GM23338 (cell line): ENCODE results near the gene NRDE2. TPM values are rescaled to one million over a fixed set of nuclear protein-coding genes. Genes with fewer than 3 reads are reported as not detected.

Experiments used
- ATAC-seq: fragments of 200-7000 bp; cut with Tn5 transposase; 3 replicates; pipeline ENCODE4 v1.9.1; 2020
- DNase-seq: peaks from one replicate; pipeline ENCODE4 v3.0.0-alpha.2; 2015; ENCODE audit warnings: low spot score
- H2AFZ ChIP-seq: fragments of 200-600 bp; sonication (generic); 2 replicates; pipeline ENCODE4 v1.8.0; 2016; ENCODE audit warnings: antibody characterized with exemption, mild to moderate bottlenecking, moderate library complexity
- H3F3A ChIP-seq: fragments of 200-600 bp; sonication (generic); replicated peaks from 2 replicates; pipeline ENCODE4 v1.8.0; 2017; ENCODE audit warnings: antibody characterized with exemption, mixed run types, low read depth
- H3K27ac ChIP-seq: fragments of 200-600 bp; sonication (generic); 2 replicates; pipeline ENCODE4 v1.6.1; 2016; ENCODE audit warnings: low read depth
- H3K27me3 ChIP-seq: fragments of 200-600 bp; sonication (generic); 2 replicates; pipeline ENCODE4 v1.8.0; 2016; ENCODE audit warnings: mild to moderate bottlenecking, mixed run types, moderate library complexity; ENCODE audit not compliant: insufficient read depth
- H3K36me3 ChIP-seq: fragments of 200-600 bp; sonication (generic); 2 replicates; pipeline ENCODE4 v1.8.0; 2016; ENCODE audit warnings: mild to moderate bottlenecking; ENCODE audit not compliant: insufficient read depth
- H3K4me1 ChIP-seq: fragments of 200-600 bp; sonication (generic); 2 replicates; pipeline ENCODE4 v1.8.0; 2016; ENCODE audit warnings: mild to moderate bottlenecking, moderate library complexity; ENCODE audit not compliant: insufficient read depth
- H3K4me2 ChIP-seq: fragments of 200-600 bp; sonication (generic); 2 replicates; pipeline ENCODE4 v1.7.1; 2017; ENCODE audit warnings: mixed run types
- H3K4me3 ChIP-seq: fragments of 200-600 bp; sonication (generic); 2 replicates; pipeline ENCODE4 v1.6.1; 2016; ENCODE audit warnings: mixed run types
- H3K79me2 ChIP-seq: fragments of 200-600 bp; sonication (generic); replicated peaks from 2 replicates; pipeline ENCODE4 v1.8.0; 2017; ENCODE audit warnings: mild to moderate bottlenecking; ENCODE audit not compliant: insufficient read depth
- H3K9me2 ChIP-seq: fragments of 200-600 bp; sonication (generic); 2 replicates; pipeline ENCODE4 v1.8.0; 2017; ENCODE audit not compliant: insufficient read depth
- H4K20me1 ChIP-seq: fragments of 200-600 bp; sonication (generic); replicated peaks from 2 replicates; pipeline ENCODE4 v1.8.0; 2017; ENCODE audit warnings: mild to moderate bottlenecking; ENCODE audit not compliant: insufficient read depth
- H3K27ac Mint-ChIP-seq: 2 replicates; pipeline ENCODE4 v1.8.0; 2020; ENCODE audit warnings: inconsistent platforms, mild to moderate bottlenecking, moderate library complexity, mixed read lengths
- H3K27me3 Mint-ChIP-seq: 3 replicates; pipeline ENCODE4 v1.8.0; 2022; ENCODE audit warnings: low read depth, mild to moderate bottlenecking, moderate library complexity, mixed read lengths, inconsistent platforms; ENCODE audit not compliant: insufficient read depth, poor library complexity
- H3K36me3 Mint-ChIP-seq: 3 replicates; pipeline ENCODE4 v1.8.0; 2021; ENCODE audit warnings: low read depth, mild to moderate bottlenecking, inconsistent platforms, moderate library complexity, mixed read lengths
- H3K4me1 Mint-ChIP-seq: 3 replicates; pipeline ENCODE4 v1.8.0; 2020; ENCODE audit warnings: mild to moderate bottlenecking, inconsistent platforms, mixed read lengths
- H3K4me3 Mint-ChIP-seq: 3 replicates; pipeline ENCODE4 v1.8.0; 2021; ENCODE audit warnings: moderate library complexity, mild to moderate bottlenecking, inconsistent platforms, mixed read lengths
- H3K9me3 Mint-ChIP-seq: 3 replicates; pipeline ENCODE4 v1.8.0; 2020; ENCODE audit warnings: moderate library complexity, mild to moderate bottlenecking, inconsistent platforms, mixed read lengths
- CREB1 ChIP-seq: fragments of 250-450 bp; sonication (Bioruptor Pico); IDR thresholded peaks from 2 replicates; pipeline ENCODE4 v1.5.0; 2020; ENCODE audit warnings: low read depth, mild to moderate bottlenecking, moderate library complexity
- CTCF ChIP-seq, 2 experiments: fragments of 200-600 bp in 1 of 2; sonication (generic) in 1 of 2; conservative IDR thresholded peaks; 2 replicates each; pipeline versions ENCODE4 v1.5.1 to v1.6.1; 2016 to 2017; ENCODE audit warnings: antibody characterized with exemption in 2 of 2, low read depth in 2 of 2, mild to moderate bottlenecking in 2 of 2, moderate library complexity in 1 of 2
- ETS1 ChIP-seq: IDR thresholded peaks from 2 replicates; pipeline ENCODE4 v1.6.1; 2016; ENCODE audit warnings: antibody characterized with exemption
- EZH2 ChIP-seq: fragments of 200-600 bp; sonication (generic); IDR thresholded peaks from one replicate; pipeline ENCODE4 v1.8.0; 2017; ENCODE audit warnings: antibody characterized with exemption, mild to moderate bottlenecking, low read depth; ENCODE audit not compliant: unreplicated experiment
- EZH2phosphoT487 ChIP-seq: fragments of 200-600 bp; sonication (generic); IDR thresholded peaks from one replicate; pipeline ENCODE4 v1.8.1; 2018; ENCODE audit warnings: antibody characterized with exemption; ENCODE audit not compliant: unreplicated experiment
- JUNB ChIP-seq: IDR thresholded peaks from one replicate; pipeline ENCODE4 v1.6.1; 2016; ENCODE audit warnings: antibody characterized with exemption; ENCODE audit not compliant: unreplicated experiment
- POLR2AphosphoS5 ChIP-seq: IDR thresholded peaks from 2 replicates; pipeline ENCODE4 v1.6.1; 2016; ENCODE audit warnings: antibody characterized with exemption, low read depth
- ZNF114 ChIP-seq: fragments of 250-450 bp; sonication (Bioruptor Pico); IDR thresholded peaks from 2 replicates; pipeline ENCODE4 v1.5.0; 2020; ENCODE audit warnings: mild to moderate bottlenecking, moderate library complexity
- ZNF331 ChIP-seq: fragments of 250-450 bp; sonication (Bioruptor Pico); IDR thresholded peaks from 2 replicates; pipeline ENCODE4 v1.5.0; 2020; ENCODE audit warnings: low read depth, mild to moderate bottlenecking, moderate library complexity
- long read RNA-seq: library from polyadenylated mRNA; unstranded; transcript quantifications from one replicate; pipeline ENCODE4 v2.0.0, GENCODE V29; 2020; ENCODE audit not compliant: unreplicated experiment
- polyA plus RNA-seq: library from polyadenylated mRNA; unstranded; fragments of >200 nt; fragmentation: Nextera tagmentation; extraction: Ambion mirVana; gene quantifications from 2 replicates; pipeline ENCODE4 v1.2.1, GENCODE V29; 2016
- total RNA-seq: library from RNA; depleted of rRNA; stranded (reverse); fragments of >200 nt; shearing (Covaris generic); gene quantifications from 2 replicates; pipeline ENCODE4 v1.2.3, GENCODE V29; 2014; rRNA removed
- TF ChIP-seq, protein P1 (sequence below): fragments of 250-450 bp; sonication (Bioruptor Pico); IDR thresholded peaks from 2 replicates; pipeline ENCODE4 v1.5.0; 2020; ENCODE audit warnings: mild to moderate bottlenecking, moderate library complexity

The NRDE2 gene, protein sequence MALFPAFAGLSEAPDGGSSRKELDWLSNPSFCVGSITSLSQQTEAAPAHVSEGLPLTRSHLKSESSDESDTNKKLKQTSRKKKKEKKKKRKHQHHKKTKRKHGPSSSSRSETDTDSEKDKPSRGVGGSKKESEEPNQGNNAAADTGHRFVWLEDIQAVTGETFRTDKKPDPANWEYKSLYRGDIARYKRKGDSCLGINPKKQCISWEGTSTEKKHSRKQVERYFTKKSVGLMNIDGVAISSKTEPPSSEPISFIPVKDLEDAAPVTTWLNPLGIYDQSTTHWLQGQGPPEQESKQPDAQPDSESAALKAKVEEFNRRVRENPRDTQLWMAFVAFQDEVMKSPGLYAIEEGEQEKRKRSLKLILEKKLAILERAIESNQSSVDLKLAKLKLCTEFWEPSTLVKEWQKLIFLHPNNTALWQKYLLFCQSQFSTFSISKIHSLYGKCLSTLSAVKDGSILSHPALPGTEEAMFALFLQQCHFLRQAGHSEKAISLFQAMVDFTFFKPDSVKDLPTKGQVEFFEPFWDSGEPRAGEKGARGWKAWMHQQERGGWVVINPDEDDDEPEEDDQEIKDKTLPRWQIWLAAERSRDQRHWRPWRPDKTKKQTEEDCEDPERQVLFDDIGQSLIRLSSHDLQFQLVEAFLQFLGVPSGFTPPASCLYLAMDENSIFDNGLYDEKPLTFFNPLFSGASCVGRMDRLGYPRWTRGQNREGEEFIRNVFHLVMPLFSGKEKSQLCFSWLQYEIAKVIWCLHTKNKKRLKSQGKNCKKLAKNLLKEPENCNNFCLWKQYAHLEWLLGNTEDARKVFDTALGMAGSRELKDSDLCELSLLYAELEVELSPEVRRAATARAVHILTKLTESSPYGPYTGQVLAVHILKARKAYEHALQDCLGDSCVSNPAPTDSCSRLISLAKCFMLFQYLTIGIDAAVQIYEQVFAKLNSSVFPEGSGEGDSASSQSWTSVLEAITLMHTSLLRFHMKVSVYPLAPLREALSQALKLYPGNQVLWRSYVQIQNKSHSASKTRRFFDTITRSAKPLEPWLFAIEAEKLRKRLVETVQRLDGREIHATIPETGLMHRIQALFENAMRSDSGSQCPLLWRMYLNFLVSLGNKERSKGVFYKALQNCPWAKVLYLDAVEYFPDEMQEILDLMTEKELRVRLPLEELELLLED
- total RNA-seq (8.6 and 9.8 TPM in 2 replicates), polyA plus RNA-seq (17.3 and 20.6 TPM in 2 replicates)
- long read RNA-seq, partial matches to known transcripts: 2 of 4 reads
- long read RNA-seq, other reads (novel, unspliced or antisense): 1 of 4 reads

DNA sequence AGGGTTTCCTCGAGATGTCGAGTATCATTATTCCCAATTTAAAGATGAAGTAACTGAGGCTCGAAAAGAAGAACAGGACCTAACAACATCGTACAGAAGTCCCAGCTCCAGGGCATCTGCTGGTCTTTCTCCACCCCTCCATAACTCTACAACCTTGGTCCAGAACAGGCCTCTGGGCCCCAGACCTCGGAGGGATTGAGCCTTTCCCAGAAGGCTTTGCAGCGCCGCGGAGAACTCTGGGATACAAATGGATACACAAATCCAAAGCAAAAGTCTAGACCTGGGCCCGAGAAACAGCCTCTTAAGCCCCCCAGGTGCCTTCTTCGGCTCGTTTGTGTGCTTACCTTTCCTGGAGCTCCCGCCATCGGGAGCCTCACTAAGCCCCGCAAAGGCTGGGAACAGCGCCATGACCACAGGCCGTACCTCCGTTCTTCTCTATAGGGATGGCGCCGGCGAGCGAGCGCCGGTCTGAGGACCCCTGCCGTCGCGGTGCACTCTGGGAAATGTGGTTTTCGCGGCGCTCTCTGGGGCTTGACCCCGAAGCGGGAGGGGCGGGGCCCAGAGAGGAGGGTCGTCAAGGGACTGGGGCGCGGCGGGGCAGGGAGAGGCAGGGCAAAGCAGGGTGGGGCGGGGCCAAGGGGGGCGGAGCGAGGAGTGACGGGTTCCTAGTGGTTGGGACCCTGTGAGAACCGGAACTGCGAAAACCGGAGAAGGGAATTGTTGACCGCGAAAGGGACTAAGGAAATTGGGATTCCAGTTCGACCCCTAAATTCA is at the start of gene NRDE2:
NRDE2 (minus strand) TSS at position 445 of the 774 bp plus-strand sequence; CDS start at position 408, 37 bp downstream.
- Histone ChIP-seq H3K36me3 (no peaks in the 10 kb centered on the region), H3K27me3 (peaks cover 21% of the 10 kb centered on the region; the same call in 1 of the 2 replicates), H3K4me3 (peak within 1 kb of the TSS; percentile 66), H2AFZ (peak within 1 kb of the TSS; percentile 90), H4K20me1 (no peaks in the 10 kb centered on the region), H3K79me2 (peaks cover 28% of the 10 kb centered on the region), H3K4me2 (peak within 1 kb of the TSS; percentile 78), H3K27ac (peak within 1 kb of the TSS; percentile 61; the same call in 1 of the 2 replicates), H3K4me1 (peaks cover 7% of the 10 kb centered on the region), H3K9me2 (no peaks in the 10 kb centered on the region; the same call in none of the 2 replicates), H3F3A (no peaks in the 10 kb centered on the region)
- peaks cover 11% of the 10 kb centered on the region; the same call in 2 of the 3 replicates for H3K4me1 Mint-ChIP-seq
- peak; percentile 100 for DNase-seq
- peaks cover 3% of the 10 kb centered on the region for H3K27me3 Mint-ChIP-seq
- ATAC-seq: peak; percentile 98
- peak within 1 kb of the TSS; percentile 94 for H3K27ac Mint-ChIP-seq
- no peaks in the 10 kb centered on the region for H3K9me3 Mint-ChIP-seq
- peak within 1 kb of the TSS; percentile 88 for H3K4me3 Mint-ChIP-seq
- H3K36me3 Mint-ChIP-seq: no peaks in the 10 kb centered on the region
- TF ChIP-seq, protein P1, sequence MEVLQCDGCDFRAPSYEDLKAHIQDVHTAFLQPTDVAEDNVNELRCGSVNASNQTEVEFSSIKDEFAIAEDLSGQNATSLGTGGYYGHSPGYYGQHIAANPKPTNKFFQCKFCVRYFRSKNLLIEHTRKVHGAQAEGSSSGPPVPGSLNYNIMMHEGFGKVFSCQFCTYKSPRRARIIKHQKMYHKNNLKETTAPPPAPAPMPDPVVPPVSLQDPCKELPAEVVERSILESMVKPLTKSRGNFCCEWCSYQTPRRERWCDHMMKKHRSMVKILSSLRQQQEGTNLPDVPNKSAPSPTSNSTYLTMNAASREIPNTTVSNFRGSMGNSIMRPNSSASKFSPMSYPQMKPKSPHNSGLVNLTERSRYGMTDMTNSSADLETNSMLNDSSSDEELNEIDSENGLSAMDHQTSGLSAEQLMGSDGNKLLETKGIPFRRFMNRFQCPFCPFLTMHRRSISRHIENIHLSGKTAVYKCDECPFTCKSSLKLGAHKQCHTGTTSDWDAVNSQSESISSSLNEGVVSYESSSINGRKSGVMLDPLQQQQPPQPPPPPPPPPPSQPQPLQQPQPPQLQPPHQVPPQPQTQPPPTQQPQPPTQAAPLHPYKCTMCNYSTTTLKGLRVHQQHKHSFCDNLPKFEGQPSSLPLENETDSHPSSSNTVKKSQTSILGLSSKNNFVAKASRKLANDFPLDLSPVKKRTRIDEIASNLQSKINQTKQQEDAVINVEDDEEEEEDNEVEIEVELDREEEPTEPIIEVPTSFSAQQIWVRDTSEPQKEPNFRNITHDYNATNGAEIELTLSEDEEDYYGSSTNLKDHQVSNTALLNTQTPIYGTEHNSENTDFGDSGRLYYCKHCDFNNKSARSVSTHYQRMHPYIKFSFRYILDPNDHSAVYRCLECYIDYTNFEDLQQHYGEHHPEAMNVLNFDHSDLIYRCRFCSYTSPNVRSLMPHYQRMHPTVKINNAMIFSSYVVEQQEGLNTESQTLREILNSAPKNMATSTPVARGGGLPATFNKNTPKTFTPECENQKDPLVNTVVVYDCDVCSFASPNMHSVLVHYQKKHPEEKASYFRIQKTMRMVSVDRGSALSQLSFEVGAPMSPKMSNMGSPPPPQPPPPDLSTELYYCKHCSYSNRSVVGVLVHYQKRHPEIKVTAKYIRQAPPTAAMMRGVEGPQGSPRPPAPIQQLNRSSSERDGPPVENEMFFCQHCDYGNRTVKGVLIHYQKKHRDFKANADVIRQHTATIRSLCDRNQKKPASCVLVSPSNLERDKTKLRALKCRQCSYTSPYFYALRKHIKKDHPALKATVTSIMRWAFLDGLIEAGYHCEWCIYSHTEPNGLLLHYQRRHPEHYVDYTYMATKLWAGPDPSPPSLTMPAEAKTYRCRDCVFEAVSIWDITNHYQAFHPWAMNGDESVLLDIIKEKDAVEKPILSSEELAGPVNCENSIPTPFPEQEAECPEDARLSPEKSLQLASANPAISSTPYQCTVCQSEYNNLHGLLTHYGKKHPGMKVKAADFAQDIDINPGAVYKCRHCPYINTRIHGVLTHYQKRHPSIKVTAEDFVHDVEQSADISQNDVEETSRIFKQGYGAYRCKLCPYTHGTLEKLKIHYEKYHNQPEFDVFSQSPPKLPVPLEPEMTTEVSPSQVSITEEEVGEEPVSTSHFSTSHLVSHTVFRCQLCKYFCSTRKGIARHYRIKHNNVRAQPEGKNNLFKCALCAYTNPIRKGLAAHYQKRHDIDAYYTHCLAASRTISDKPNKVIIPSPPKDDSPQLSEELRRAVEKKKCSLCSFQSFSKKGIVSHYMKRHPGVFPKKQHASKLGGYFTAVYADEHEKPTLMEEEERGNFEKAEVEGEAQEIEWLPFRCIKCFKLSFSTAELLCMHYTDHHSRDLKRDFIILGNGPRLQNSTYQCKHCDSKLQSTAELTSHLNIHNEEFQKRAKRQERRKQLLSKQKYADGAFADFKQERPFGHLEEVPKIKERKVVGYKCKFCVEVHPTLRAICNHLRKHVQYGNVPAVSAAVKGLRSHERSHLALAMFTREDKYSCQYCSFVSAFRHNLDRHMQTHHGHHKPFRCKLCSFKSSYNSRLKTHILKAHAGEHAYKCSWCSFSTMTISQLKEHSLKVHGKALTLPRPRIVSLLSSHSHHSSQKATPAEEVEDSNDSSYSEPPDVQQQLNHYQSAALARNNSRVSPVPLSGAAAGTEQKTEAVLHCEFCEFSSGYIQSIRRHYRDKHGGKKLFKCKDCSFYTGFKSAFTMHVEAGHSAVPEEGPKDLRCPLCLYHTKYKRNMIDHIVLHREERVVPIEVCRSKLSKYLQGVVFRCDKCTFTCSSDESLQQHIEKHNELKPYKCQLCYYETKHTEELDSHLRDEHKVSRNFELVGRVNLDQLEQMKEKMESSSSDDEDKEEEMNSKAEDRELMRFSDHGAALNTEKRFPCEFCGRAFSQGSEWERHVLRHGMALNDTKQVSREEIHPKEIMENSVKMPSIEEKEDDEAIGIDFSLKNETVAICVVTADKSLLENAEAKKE (CRISPR knock-in tag): no peak
- 0 out of 2 replicates have a peak, but pooled peaks have one; percentile 5 for TF ChIP-seq CREB1 (CRISPR knock-in tag)
- peak; percentile 83; the same call in 1 of the 2 replicates for TF ChIP-seq ZNF114
- no peak for TF ChIP-seq EZH2phosphoT487
- peak; percentile 59 for TF ChIP-seq POLR2AphosphoS5
- TF ChIP-seq CTCF (conservative IDR thresholded peaks at IDR 0.05; ENCODE audit: low read depth in 2 of 2): no peak
- TF ChIP-seq JUNB: no peak
- TF ChIP-seq ZNF331 (CRISPR knock-in tag): no peak
- TF ChIP-seq EZH2: no peak
- TF ChIP-seq ETS1: peak; percentile 88
